COLO668 (cell line): ENCODE results near the gene KLHDC8B.

ENCODE experiments used
- DNase-seq: peaks from one replicate; lab custom pipeline; 2025; ENCODE audit not compliant: unreplicated experiment; lab: John Stamatoyannopoulos, UW

The KLHDC8B gene

GRCh38 chr3:49171119-49171774 lies at the start of gene KLHDC8B:
Gene KLHDC8B, plus strand, starts transcription at chr3:49171598. Its CDS starts 1,172 bp downstream, at chr3:49172770.
- peak; percentile 60 for DNase-seq

GRCh38 chr3:49122022-49122421 lies 49.4 kb upstream of the KLHDC8B start:
- no peak for DNase-seq

- no peak for DNase-seq
These were observed 48.9 kb upstream of the KLHDC8B start for GRCh38 chr3:49122451-49122850.

- no peak for DNase-seq
These were observed 48.4 kb upstream of the KLHDC8B start for GRCh38 chr3:49122886-49123545.

- DNase-seq, result no peak
These were observed 47.7 kb upstream of the KLHDC8B start for GRCh38 chr3:49123687-49124086.

GRCh38 chr3:49124203-49124602 lies 47.2 kb upstream of the KLHDC8B start:
- DNase-seq, result no peak

GRCh38 chr3:49124991-49125670 lies 46.3 kb upstream of the KLHDC8B start:
- DNase-seq, result peak; percentile 1

- no peak for DNase-seq
These were observed 40.4 kb upstream of the KLHDC8B start for GRCh38 chr3:49131040-49131439.

GRCh38 chr3:49131576-49131975 lies 39.8 kb upstream of the KLHDC8B start:
- DNase-seq, result no peak

- DNase-seq, result no peak
These were observed 39.3 kb upstream of the KLHDC8B start for GRCh38 chr3:49132073-49132436.

GRCh38 chr3:49132437-49133225 lies 38.8 kb upstream of the KLHDC8B start, which contains the start of gene LAMB2:
Gene LAMB2, minus strand, starts transcription at chr3:49133050. Its CDS starts 183 bp downstream, at chr3:49132867.
- peak; percentile 29 for DNase-seq

GRCh38 chr3:49133226-49133951 lies 38.0 kb upstream of the KLHDC8B start:
- peak; percentile 65 for DNase-seq

GRCh38 chr3:49134471-49135265 lies 36.7 kb upstream of the KLHDC8B start:
- DNase-seq, result no peak

GRCh38 chr3:49135499-49135898 lies 35.9 kb upstream of the KLHDC8B start:
- DNase-seq, result no peak

- DNase-seq, result no peak
These were observed 31.3 kb upstream of the KLHDC8B start for GRCh38 chr3:49140080-49140479.

- no peak for DNase-seq
These were observed 23.2 kb upstream of the KLHDC8B start for GRCh38 chr3:49148159-49148558.

GRCh38 chr3:49151610-49152009 lies 19.8 kb upstream of the KLHDC8B start:
- no peak for DNase-seq

- DNase-seq, result no peak
These were observed 18.0 kb upstream of the KLHDC8B start for GRCh38 chr3:49153349-49153912.

- DNase-seq, result no peak
These were observed 14.1 kb upstream of the KLHDC8B start for GRCh38 chr3:49157289-49157688.
